Limb (tissue), 2 donors: ENCODE data around the gene CEBPG.

Experiments used
- DNase-seq, 2 donors: peaks; one replicate each; pipeline ENCODE4 v3.0.0-alpha.2; 2016; ENCODE audit errors: extremely low spot score in 2 of 2

The CEBPG gene

GRCh38 chr19:33350538-33351309 is 22.8 kb upstream of the CEBPG start:
- DNase-seq = no peak

- no peak for DNase-seq
Observed at GRCh38 chr19:33355535-33355934, 18.0 kb upstream of the CEBPG start.

GRCh38 chr19:33357556-33357955 is 16.0 kb upstream of the CEBPG start:
- DNase-seq = no peak

DNA sequence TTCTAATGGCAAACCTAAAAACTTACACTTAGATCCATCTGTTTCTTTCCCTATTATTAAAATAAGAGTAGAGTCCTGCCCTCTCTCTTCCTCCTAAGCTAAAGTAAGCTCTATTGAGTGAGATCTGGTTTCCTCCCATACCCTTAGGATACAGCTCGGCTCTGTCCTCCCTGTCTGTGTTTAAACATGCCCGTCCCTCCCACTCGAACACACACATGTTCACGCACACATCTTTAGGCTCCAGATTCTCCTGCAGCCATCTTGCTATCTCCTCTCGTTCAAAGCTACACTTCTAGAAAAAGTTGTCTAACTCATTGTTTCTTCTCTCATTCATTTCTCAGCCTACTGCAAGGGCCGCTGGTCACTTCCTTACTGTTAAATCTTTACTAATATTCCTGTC is 15.1 kb upstream of the CEBPG start:
- no peak for DNase-seq

GRCh38 chr19:33359581-33359980 is 13.9 kb upstream of the CEBPG start:
- no peak for DNase-seq

DNA sequence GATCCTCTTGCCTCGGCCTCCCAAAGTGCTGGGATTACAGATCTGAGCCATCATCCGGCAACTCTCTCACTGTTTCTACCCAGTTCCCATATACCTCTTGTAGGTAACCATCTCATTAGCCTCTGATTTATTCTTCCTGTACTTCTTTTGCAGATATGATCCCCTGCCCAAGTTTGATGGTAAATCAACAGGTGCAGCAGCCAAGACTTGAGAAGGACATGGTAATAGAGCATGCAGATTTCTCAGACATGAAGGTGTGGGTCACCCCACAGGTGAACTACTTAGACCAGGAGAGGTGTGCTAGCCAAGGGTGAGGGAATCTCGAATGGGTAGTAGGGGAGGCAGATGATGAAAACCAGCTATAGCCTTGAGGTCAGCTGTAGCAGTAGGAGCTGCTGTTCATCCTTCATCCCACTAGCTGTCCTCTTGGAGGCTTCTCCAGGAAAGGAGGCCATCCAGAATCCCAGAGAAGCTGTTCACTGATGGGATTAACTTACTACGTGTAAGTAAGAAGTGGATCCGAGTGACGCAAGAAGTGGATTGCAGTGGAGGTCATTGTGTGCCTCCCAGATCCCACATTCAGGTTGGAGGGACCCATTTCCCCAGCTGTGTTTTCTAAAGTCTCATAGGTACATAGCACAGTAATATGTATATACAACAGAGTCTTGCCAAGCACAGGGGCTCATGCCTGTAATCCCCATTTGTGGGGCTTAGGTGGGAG is 10.8 kb upstream of the CEBPG start:
- no peak for DNase-seq

DNA sequence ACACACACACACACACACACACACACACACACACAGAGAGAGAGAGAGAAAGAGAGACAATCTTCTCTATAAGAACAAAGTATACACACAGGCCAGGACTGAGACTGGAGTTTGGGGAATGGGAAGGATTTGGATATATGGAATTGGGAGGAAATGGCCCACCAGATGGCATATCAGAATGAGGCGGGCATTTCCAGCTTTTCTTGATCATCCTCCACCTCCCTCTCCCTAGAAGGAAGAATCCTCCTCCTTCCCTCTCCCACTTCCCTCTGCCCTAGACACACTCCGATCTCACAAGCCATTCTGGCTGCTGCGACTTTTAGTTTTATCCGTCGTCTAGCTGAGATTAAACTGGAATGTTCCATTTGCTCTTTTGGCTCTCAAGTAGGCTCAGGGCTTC is 10.0 kb upstream of the CEBPG start:
- DNase-seq = no peak

GRCh38 chr19:33365691-33366090 is 7.8 kb upstream of the CEBPG start:
- DNase-seq = no peak

GRCh38 chr19:33366127-33366526 is 7.4 kb upstream of the CEBPG start:
- DNase-seq = no peak

DNA sequence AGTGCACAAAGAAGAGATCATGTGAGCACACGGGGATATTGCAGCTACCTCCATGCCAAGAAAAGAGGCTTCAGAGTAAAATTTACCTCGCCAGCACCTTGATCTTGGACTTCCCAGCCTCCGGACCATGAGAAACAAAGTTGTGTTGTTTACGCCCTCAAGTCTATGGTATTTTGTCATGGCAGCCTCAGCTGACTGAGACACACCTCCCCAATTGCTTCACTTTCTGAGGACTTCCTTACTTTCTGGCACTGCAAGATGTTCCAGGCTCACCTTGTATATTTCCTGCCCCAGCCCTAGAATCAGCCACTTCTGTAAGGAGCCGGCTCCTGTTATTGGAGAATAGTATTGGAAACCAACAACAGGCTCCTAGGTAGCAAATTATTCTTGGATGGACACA is 6.6 kb upstream of the CEBPG start:
- DNase-seq = no peak

GRCh38 chr19:33368074-33368864 is 5.2 kb upstream of the CEBPG start:
- DNase-seq = no peak

- no peak for DNase-seq
Observed at GRCh38 chr19:33370783-33371182, 2.7 kb upstream of the CEBPG start.

DNA sequence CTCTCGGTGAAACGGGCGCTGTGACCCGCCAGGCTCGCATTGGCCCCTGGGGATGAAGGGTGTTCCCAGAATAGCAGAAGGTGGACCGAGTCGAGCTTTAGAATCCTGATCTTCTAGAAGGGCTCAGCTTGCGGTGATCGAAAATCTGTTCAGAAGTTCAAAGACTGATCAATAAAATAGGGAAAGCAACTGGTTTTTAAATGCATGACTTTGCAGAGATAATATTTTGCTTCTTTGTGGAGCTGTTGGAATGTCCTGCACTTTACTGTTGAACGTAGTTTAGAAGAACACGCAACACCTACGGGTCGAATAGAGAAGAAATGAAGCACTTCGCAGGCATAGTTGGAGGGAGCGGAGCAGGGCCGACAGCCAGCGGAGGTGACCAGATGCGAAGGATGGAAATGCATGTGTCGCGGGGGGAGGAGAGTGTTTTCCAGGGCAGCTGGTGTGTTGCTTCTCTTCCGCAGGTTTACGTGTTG is 766 bp downstream of the CEBPG start:
- DNase-seq = peak in 1 of 2 donors; percentile 44

GRCh38 chr19:33375156-33375836 is 1.8 kb downstream of the CEBPG start:
- DNase-seq = no peak

DNA sequence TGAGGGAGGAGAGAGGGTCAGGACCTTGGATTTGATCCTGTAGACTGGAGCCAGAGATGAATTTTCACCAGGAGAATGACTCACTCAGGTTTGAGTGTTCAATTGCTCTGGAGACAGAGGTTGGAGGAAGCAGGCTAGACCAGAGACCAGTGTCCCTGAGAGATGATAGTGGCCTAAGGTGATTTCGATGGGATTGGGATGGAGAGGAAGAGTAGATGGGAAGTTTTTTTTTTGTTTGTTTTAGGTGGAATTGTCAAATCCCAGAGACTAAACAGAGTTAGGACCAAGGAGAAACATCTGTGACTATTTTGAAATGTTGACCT is 2.3 kb downstream of the CEBPG start:
- no peak for DNase-seq

DNA sequence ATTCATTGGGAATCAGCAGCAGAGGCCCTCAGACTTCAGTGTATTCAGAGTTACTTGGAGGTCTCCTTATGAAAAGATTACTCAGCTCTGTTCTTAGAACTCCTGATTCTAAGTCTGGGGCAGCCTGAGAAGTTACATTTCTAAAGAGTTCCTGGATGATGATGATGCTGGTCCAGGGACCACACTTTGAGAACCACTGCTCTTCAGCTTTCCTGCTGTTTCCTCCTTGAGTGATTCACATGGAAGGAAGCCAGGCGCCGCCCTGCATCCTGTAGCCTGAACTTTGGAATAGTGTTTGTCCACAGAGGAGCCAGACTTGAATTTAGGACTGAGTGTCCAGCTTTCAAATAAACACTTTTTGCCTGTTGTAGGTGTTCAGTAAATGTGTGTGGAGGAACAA is 2.9 kb downstream of the CEBPG start:
- DNase-seq = no peak

- DNase-seq = no peak
Observed at GRCh38 chr19:33376941-33377557, 3.5 kb downstream of the CEBPG start.

- no peak for DNase-seq
Observed at GRCh38 chr19:33377586-33378475, 4.3 kb downstream of the CEBPG start.

GRCh38 chr19:33379151-33379829 is 5.8 kb downstream of the CEBPG start:
- DNase-seq = no peak

- no peak for DNase-seq
Observed at GRCh38 chr19:33381101-33381500, 7.6 kb downstream of the CEBPG start.
